Measurements from ENCODE around the gene GRM7.

The GRM7 gene

GRCh38 chr3:7095116-7095515 lies 234.2 kb downstream of the GRM7 start:
- DNase-seq (ENCODE audit: low read depth): no peak
- no peak for TF ChIP-seq CTCF (conservative IDR thresholded peaks at IDR 0.05; ENCODE audit: low read depth, low read length)
- H3K4me3 ChIP-seq (ENCODE audit: low read depth, low read length): no peak overlapping the region

- no peak for TF ChIP-seq CTCF (conservative IDR thresholded peaks at IDR 0.05; ENCODE audit: low read depth, low read length)
- no peak for DNase-seq (ENCODE audit: low read depth)
- H3K4me3 ChIP-seq (ENCODE audit: low read depth, low read length): no peak overlapping the region
Observed at GRCh38 chr3:7100136-7100535, 239.2 kb downstream of the GRM7 start.

- H3K4me3 ChIP-seq (ENCODE audit: low read depth, low read length): no peak overlapping the region
- no peak for DNase-seq (ENCODE audit: low read depth)
- no peak for TF ChIP-seq CTCF (conservative IDR thresholded peaks at IDR 0.05; ENCODE audit: low read depth, low read length)
Observed at GRCh38 chr3:7106635-7107034, 245.7 kb downstream of the GRM7 start.

DNA sequence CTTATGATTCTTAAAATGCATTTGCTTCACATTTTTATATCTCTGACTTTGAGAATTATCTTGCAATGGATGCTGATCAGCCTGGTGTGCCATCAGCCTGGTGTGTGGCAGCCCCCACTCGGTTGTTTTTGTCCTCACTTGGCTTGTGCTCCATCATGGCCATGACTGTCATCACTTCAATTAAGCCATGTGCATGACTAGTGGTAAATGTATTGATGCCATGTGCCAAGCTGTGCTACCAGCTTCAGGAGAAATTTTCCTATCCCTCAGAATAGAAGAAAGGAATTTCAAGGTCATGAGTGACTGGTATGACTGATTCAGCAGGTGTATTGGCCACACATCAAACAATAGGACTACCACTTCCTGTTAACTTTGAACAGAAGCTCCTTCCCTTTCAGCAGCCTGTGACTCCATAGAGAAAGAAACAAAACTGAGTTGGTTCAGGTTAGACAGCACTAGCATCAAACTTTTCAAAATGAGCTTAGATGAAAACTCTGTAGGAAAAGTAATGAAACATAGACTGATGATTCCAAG lies 251.7 kb downstream of the GRM7 start:
- H3K4me3 ChIP-seq (ENCODE audit: low read depth, low read length): no peak overlapping the region
- DNase-seq (ENCODE audit: low read depth): no peak
- no peak for TF ChIP-seq CTCF (conservative IDR thresholded peaks at IDR 0.05; ENCODE audit: low read depth, low read length)

- DNase-seq (ENCODE audit: low read depth): no peak
- H3K4me3 ChIP-seq (ENCODE audit: low read depth, low read length): no peak overlapping the region
- TF ChIP-seq CTCF (conservative IDR thresholded peaks at IDR 0.05; ENCODE audit: low read depth, low read length): peak; percentile 12
Observed at GRCh38 chr3:7144697-7145308, 283.9 kb downstream of the GRM7 start.

DNA sequence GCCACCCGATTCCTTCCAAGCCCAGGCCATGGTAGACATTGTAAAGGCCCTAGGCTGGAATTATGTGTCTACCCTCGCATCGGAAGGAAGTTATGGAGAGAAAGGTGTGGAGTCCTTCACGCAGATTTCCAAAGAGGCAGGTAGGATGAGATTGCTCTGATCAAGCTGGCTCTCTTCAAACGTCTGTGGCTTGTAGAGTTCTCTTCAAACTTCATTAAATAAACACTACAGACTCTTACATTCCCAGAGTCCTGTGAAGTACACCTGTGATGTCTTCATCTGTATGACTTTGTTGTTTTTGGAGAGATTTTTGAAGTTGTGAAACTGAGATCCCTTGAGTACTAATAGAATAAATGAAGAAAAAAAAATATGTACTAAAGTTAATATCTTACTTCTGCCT lies 285.6 kb downstream of the GRM7 start:
- DNase-seq (ENCODE audit: low read depth): no peak
- TF ChIP-seq CTCF (conservative IDR thresholded peaks at IDR 0.05; ENCODE audit: low read depth, low read length): no peak
- H3K4me3 ChIP-seq (ENCODE audit: low read depth, low read length): no peak overlapping the region

DNA sequence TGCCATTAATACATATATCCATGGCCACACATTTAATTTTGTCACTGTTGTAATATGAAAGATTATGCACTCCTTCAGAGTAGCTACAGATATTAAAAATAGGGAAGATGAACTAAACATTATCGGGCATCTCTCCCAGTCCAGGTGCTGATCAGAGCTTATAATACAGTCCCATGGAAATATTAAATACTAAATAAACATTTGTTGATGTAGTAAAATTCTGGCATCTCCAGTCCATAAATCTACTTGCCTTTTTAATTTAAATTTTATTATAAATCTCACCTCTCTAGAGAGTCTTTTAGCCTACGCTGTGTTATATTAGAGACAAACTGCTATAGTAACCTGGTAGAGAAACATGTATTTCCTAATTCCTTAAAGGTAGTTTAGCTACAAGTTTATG lies 297.6 kb downstream of the GRM7 start:
- no peak overlapping the region for H3K4me3 ChIP-seq (ENCODE audit: low read depth, low read length)
- no peak for TF ChIP-seq CTCF (conservative IDR thresholded peaks at IDR 0.05; ENCODE audit: low read depth, low read length)
- DNase-seq (ENCODE audit: low read depth): no peak

Data from choroid plexus epithelial cell (primary cell).